ENCODE measurements around the gene LRGUK. TPM values are rescaled to one million over a fixed set of nuclear protein-coding genes. Genes with fewer than 3 reads are reported as not detected.

LRGUK gene
- polyA plus RNA-seq, 1 donor from 2014 or later = 0.08 TPM

- peaks cover 2% of the 10 kb centered on the region for H3K36me3 Mint-ChIP-seq
- H3K9me3 Mint-ChIP-seq = no peaks in the 10 kb centered on the region
- no peak overlapping the region for H3K4me3 Mint-ChIP-seq
- peaks cover 0 to 6% (median 4%) of the 10 kb centered on the region in 3 donors for H3K4me1 Mint-ChIP-seq
- H3K27me3 Mint-ChIP-seq = no peaks in the 10 kb centered on the region
- no peak overlapping the region for H3K27ac Mint-ChIP-seq
Measured at GRCh38 chr7:134308548-134308947, 181.4 kb downstream of the LRGUK start.

GRCh38 chr7:134311807-134312206, 184.7 kb downstream of the LRGUK start:
- Mint-ChIP-seq H3K36me3 (no peaks in the 10 kb centered on the region), H3K27me3 (no peaks in the 10 kb centered on the region), H3K9me3 (no peaks in the 10 kb centered on the region), H3K4me3 (peak overlapping the region in 1 of 4 donors; percentile 39), H3K27ac (no peak overlapping the region), H3K4me1 (peaks cover 8 to 14% (median 9%) of the 10 kb centered on the region in 3 donors)

GRCh38 chr7:134312717-134313116, 185.6 kb downstream of the LRGUK start:
- Mint-ChIP-seq H3K4me3 (no peak overlapping the region), H3K27ac (no peak overlapping the region), H3K27me3 (no peaks in the 10 kb centered on the region)

GRCh38 chr7:134313543-134313942, 186.4 kb downstream of the LRGUK start:
- Mint-ChIP-seq H3K4me1 (peaks cover 12 to 24% (median 16%) of the 10 kb centered on the region in 3 donors), H3K27ac (no peak overlapping the region), H3K4me3 (no peak overlapping the region), H3K27me3 (no peaks in the 10 kb centered on the region), H3K36me3 (no peaks in the 10 kb centered on the region), H3K9me3 (no peaks in the 10 kb centered on the region)

More at GRCh38 chr7:134312717-134313116, 185.6 kb downstream of the LRGUK start:
- Mint-ChIP-seq H3K4me1 (peaks cover 12 to 23% (median 16%) of the 10 kb centered on the region in 3 donors), H3K9me3 (no peaks in the 10 kb centered on the region), H3K36me3 (no peaks in the 10 kb centered on the region)

Other genes with a start within 250 kb of the LRGUK start
- gene SLC35B4, start 189.6 kb downstream of the LRGUK start, polyA plus RNA-seq = 17.2 TPM